GM13976 (cell line): ENCODE results near the gene CCDC112.
"Not testable (repeated sequence)": the region's sequence is repeated elsewhere in the genome, so short reads cannot be mapped to it uniquely, and the experiment has no call there.

ENCODE experiments used
- DNase-seq: peaks from one replicate; pipeline ENCODE4 v3.0.0; 2012; ENCODE audit warnings: low spot score
- CTCF ChIP-seq: IDR thresholded peaks from 2 replicates; pipeline ENCODE4 v1.5.1; 2012; ENCODE audit warnings: borderline replicate concordance, mild to moderate bottlenecking; ENCODE audit not compliant: insufficient read depth; ENCODE audit errors: extremely low read depth, missing control alignments, control extremely low read depth
- in situ Hi-C: fragments of 300-500 bp; cut with MboI; formaldehyde crosslinking; loops from one replicate; pipeline ENCODE4 v1.12.0; 2022; ENCODE audit warnings: low sequenced_read_pairs, mixed read lengths, inconsistent platforms; ENCODE audit not compliant: unreplicated experiment

CCDC112 gene

GRCh38 chr5:115262011-115262320 is 34.5 kb downstream of the CCDC112 start:
- no peak for DNase-seq
- no peak for TF ChIP-seq CTCF
- in situ Hi-C loops = no loop called here

GRCh38 chr5:115260248-115260647 is 36.2 kb downstream of the CCDC112 start:
- in situ Hi-C loops = no loop called here
- no peak for TF ChIP-seq CTCF
- DNase-seq = no peak

- in situ Hi-C loops = no loop called here
- DNase-seq = no peak
- no peak for TF ChIP-seq CTCF
Measured at GRCh38 chr5:115257981-115258380, 38.5 kb downstream of the CCDC112 start.

- not testable (repeated sequence) for DNase-seq
- in situ Hi-C loops = loop anchor here (10.0 kb wide), 1 partner anchor 155 kb away; no protein-coding TSS in a partner anchor
Measured at GRCh38 chr5:115249379-115249778, 47.1 kb downstream of the CCDC112 start.

GRCh38 chr5:115246361-115246991 is 50.0 kb downstream of the CCDC112 start:
- DNase-seq = peak; percentile 49
- in situ Hi-C loops = loop anchor here (10.0 kb wide), 1 partner anchor 152 kb away; no protein-coding TSS in a partner anchor
- TF ChIP-seq CTCF = peak; percentile 48

- peak; percentile 20 for DNase-seq
- no peak for TF ChIP-seq CTCF
- in situ Hi-C loops = loop anchor here (10.0 kb wide), 1 partner anchor 149 kb away; no protein-coding TSS in a partner anchor
Measured at GRCh38 chr5:115243412-115243811, 53.0 kb downstream of the CCDC112 start.

GRCh38 chr5:115241881-115242642 is 54.4 kb downstream of the CCDC112 start:
- TF ChIP-seq CTCF = no peak
- in situ Hi-C loops = loop anchor here (10.0 kb wide), 1 partner anchor 147 kb away; no protein-coding TSS in a partner anchor
- no peak for DNase-seq
